SK-N-SH (cell line): Measurements from ENCODE around the gene PPP1R8. TPM values are rescaled to one million over a fixed set of nuclear protein-coding genes. Genes with fewer than 3 reads are reported as not detected.

ENCODE experiments used
- CTCF ChIA-PET: fragments of 300-600, 350-600 bp; formaldehyde crosslinking; extraction: SDS; loops from one replicate; lab custom pipeline; 2021; lab: Yijun Ruan, JAX
- POLR2A ChIA-PET: fragments of 350-600 bp; sonication (Branson Sonifier 250); formaldehyde crosslinking; extraction: SDS; loops from one replicate; lab custom pipeline; 2020; ENCODE audit warnings: antibody characterized with exemption, inconsistent platforms; lab: Yijun Ruan, JAX
- DNase-seq: peaks from one replicate; pipeline ENCODE4 v3.0.0; 2012
- H2AFZ ChIP-seq: fragments of 200-600 bp; sonication (generic); 2 replicates; pipeline ENCODE4 v1.8.1; 2016; ENCODE audit warnings: antibody characterized with exemption, mild to moderate bottlenecking, low read depth
- H3F3A ChIP-seq: fragments of 200-600 bp; sonication (generic); replicated peaks from 2 replicates; pipeline ENCODE3; 2016; ENCODE audit warnings: antibody characterized with exemption, mild to moderate bottlenecking; ENCODE audit not compliant: insufficient read depth
- H3K27ac ChIP-seq, 2 experiments: fragments of 200-500 bp in 1 of 2; fragments of 200-600 bp in 1 of 2; sonication (Bioruptor generic) in 1 of 2; sonication (generic), shearing (Covaris generic) in 1 of 2; 2 replicates each; pipeline versions ENCODE4 v1.5.1 to v1.6.1; 2014 to 2016; ENCODE audit warnings: low read depth in 2 of 2, inconsistent platforms in 1 of 2, low read length in 1 of 2, mild to moderate bottlenecking in 1 of 2, mixed read lengths in 1 of 2
- H3K27me3 ChIP-seq: fragments of 200-600 bp; sonication (generic), shearing (Covaris generic); 2 replicates; pipeline ENCODE4 v1.6.1; 2016; ENCODE audit warnings: mixed run types; ENCODE audit not compliant: insufficient read depth
- H3K36me3 ChIP-seq, 2 experiments: fragments of 200-500 bp in 1 of 2; fragments of 200-600 bp in 1 of 2; sonication (Bioruptor generic) in 1 of 2; sonication (generic) in 1 of 2; replicated peaks in 1 of 2; 2 replicates each; pipeline versions ENCODE3 to v1.5.1; 2014 to 2016; ENCODE audit warnings: low read length in 1 of 2, mild to moderate bottlenecking in 1 of 2; ENCODE audit not compliant: insufficient read depth in 2 of 2, control insufficient read depth in 1 of 2
- H3K4me1 ChIP-seq, 2 experiments: fragments of 200-500 bp in 1 of 2; fragments of 200-600 bp in 1 of 2; sonication (Bioruptor generic) in 1 of 2; sonication (generic), shearing (Covaris generic) in 1 of 2; 2 replicates each; pipeline versions ENCODE4 v1.5.1 to v1.6.1; 2014 to 2016; ENCODE audit warnings: low read depth in 1 of 2, low read length in 1 of 2, mixed run types in 1 of 2; ENCODE audit not compliant: insufficient read depth in 2 of 2, control insufficient read depth in 1 of 2
- H3K4me2 ChIP-seq: fragments of 200-600 bp; sonication (generic), shearing (Covaris generic); 2 replicates; pipeline ENCODE4 v1.6.1; 2017; ENCODE audit warnings: mixed run types
- H3K4me3 ChIP-seq, 2 experiments: fragments of 200-500 bp in 1 of 2; fragments of 200-600 bp in 1 of 2; sonication (Bioruptor generic) in 1 of 2; sonication (generic), shearing (Covaris generic) in 1 of 2; 2 replicates each; pipeline versions ENCODE4 v1.5.1 to v1.8.1; 2014 to 2016; ENCODE audit warnings: low read depth in 2 of 2, inconsistent platforms in 1 of 2, low read length in 1 of 2, mild to moderate bottlenecking in 1 of 2, mixed read lengths in 1 of 2, moderate library complexity in 1 of 2
- H3K79me2 ChIP-seq: fragments of 200-600 bp; sonication (generic); 2 replicates; pipeline ENCODE4 v1.8.1; 2017; ENCODE audit warnings: mild to moderate bottlenecking; ENCODE audit not compliant: insufficient read depth
- H3K9ac ChIP-seq: fragments of 200-600 bp; sonication (generic); 2 replicates; pipeline ENCODE4 v1.6.1; 2017; ENCODE audit warnings: mixed run types
- H3K9me2 ChIP-seq: fragments of 200-600 bp; sonication (generic); 2 replicates; pipeline ENCODE4 v1.6.1; 2017; ENCODE audit warnings: mixed run types
- H3K9me3 ChIP-seq: fragments of 200-600 bp; sonication (generic); 2 replicates; pipeline ENCODE4 v1.6.1; 2017; ENCODE audit warnings: mixed run types, mild to moderate bottlenecking, moderate library complexity
- H4K20me1 ChIP-seq: fragments of 200-600 bp; sonication (generic); 2 replicates; pipeline ENCODE4 v1.6.1; 2017; ENCODE audit warnings: mild to moderate bottlenecking, mixed run types; ENCODE audit not compliant: insufficient read depth
- CTCF ChIP-seq: fragments of 200-600 bp; sonication (generic); IDR thresholded peaks from 2 replicates; pipeline ENCODE4 v1.6.1; 2017; ENCODE audit warnings: antibody characterized with exemption, mild to moderate bottlenecking, moderate library complexity
- ELF1 ChIP-seq: IDR thresholded peaks from 2 replicates; pipeline ENCODE4 v1.4.0; 2012
- EP300 ChIP-seq, 2 experiments: IDR thresholded peaks; 2 replicates each; pipeline versions ENCODE4 v1.4.0 to v1.6.1; 2012; ENCODE audit warnings: borderline replicate concordance in 1 of 2, low read depth in 1 of 2, low read length in 1 of 2
- FOSL2 ChIP-seq: IDR thresholded peaks from 2 replicates; pipeline ENCODE4 v1.4.0; 2012; ENCODE audit warnings: low read depth, mild to moderate bottlenecking, moderate library complexity, borderline replicate concordance
- FOXJ3 ChIP-seq: sonication (generic); formaldehyde crosslinking; IDR thresholded peaks from 2 replicates; pipeline ENCODE4 v1.5.1; 2020; ENCODE audit warnings: mild to moderate bottlenecking, missing genetic modification reagents
- GABPA ChIP-seq: IDR thresholded peaks from 2 replicates; pipeline ENCODE4 v1.4.0; 2012; ENCODE audit warnings: low read depth, mild to moderate bottlenecking
- NFIC ChIP-seq: IDR thresholded peaks from 2 replicates; pipeline ENCODE4 v1.4.0; 2012; ENCODE audit warnings: borderline replicate concordance
- RAD21 ChIP-seq: IDR thresholded peaks from 2 replicates; pipeline ENCODE4 v1.6.1; 2012; ENCODE audit warnings: mild to moderate bottlenecking, low read length
- RCOR1 ChIP-seq: fragments of 150-350 bp; IDR thresholded peaks from 2 replicates; pipeline ENCODE4 v1.6.1; 2017; ENCODE audit warnings: antibody characterized with exemption, low read length
- TCF12 ChIP-seq: IDR thresholded peaks from 2 replicates; pipeline ENCODE4 v1.4.0; 2012
- USF1 ChIP-seq: IDR thresholded peaks from 2 replicates; pipeline ENCODE4 v1.4.0; 2012; ENCODE audit warnings: low read depth, borderline replicate concordance
- WGBS: methylation state at CpG from one replicate; pipeline ENCODE4 v1.1.6; 2017; ENCODE audit warnings: low lambda C conversion rate; 5-methylcytosine and 5-hydroxymethylcytosine counted together
- polyA plus RNA-seq, 3 experiments: library from polyadenylated mRNA; depleted of rRNA; stranded (reverse); fragments of >200 nt; gene quantifications; 2 replicates each; pipeline ENCODE4 v1.2.3, GENCODE V29; 2012
- TF ChIP-seq, protein P1 (sequence below): IDR thresholded peaks from 2 replicates; pipeline ENCODE4 v1.6.1; 2012; ENCODE audit warnings: mild to moderate bottlenecking, low read depth, low read length, moderate library complexity

Gene PPP1R8
- polyA plus RNA-seq, 1 of the 3 experiments (the other 2 are of a cell fraction), result 41.8 TPM

GRCh38 chr1:27885114-27885528 lies 54.5 kb downstream of the PPP1R8 start:
- H3F3A ChIP-seq, result no peaks in the 10 kb centered on the region
- no peak overlapping the region for H3K27ac ChIP-seq
- H3K4me2 ChIP-seq, result no peak overlapping the region
- peaks cover 4 to 6% of the 10 kb centered on the region in 2 experiments for H3K36me3 ChIP-seq
- ChIA-PET POLR2A (no interaction called here), CTCF (no interaction called here)
- no peak overlapping the region for H2AFZ ChIP-seq
- no peak overlapping the region for H3K4me3 ChIP-seq
- H3K9me2 ChIP-seq, result no peaks in the 10 kb centered on the region
- no peaks in the 10 kb centered on the region for H3K9me3 ChIP-seq
- H3K4me1 ChIP-seq, result no peaks in the 10 kb centered on the region
- no peaks in the 10 kb centered on the region for H3K79me2 ChIP-seq
- H3K9ac ChIP-seq, result no peak overlapping the region
- no peaks in the 10 kb centered on the region for H4K20me1 ChIP-seq
- WGBS, result 92% methylated on average over 8 of the region's 8 CpGs
- no peak for DNase-seq
- TF ChIP-seq EP300 (IDR thresholded peaks at IDR 0.05; ENCODE audit: borderline replicate concordance in 1 of 2, low read depth in 1 of 2, low read length in 1 of 2) (no peak), TCF12 (no peak), FOSL2 (no peak), RAD21 (no peak), GABPA (no peak), CTCF (no peak), ELF1 (no peak), RCOR1 (no peak), USF1 (no peak), NFIC (no peak), FOXJ3 (CRISPR knock-in tag) (no peak)
- TF ChIP-seq, protein P1, sequence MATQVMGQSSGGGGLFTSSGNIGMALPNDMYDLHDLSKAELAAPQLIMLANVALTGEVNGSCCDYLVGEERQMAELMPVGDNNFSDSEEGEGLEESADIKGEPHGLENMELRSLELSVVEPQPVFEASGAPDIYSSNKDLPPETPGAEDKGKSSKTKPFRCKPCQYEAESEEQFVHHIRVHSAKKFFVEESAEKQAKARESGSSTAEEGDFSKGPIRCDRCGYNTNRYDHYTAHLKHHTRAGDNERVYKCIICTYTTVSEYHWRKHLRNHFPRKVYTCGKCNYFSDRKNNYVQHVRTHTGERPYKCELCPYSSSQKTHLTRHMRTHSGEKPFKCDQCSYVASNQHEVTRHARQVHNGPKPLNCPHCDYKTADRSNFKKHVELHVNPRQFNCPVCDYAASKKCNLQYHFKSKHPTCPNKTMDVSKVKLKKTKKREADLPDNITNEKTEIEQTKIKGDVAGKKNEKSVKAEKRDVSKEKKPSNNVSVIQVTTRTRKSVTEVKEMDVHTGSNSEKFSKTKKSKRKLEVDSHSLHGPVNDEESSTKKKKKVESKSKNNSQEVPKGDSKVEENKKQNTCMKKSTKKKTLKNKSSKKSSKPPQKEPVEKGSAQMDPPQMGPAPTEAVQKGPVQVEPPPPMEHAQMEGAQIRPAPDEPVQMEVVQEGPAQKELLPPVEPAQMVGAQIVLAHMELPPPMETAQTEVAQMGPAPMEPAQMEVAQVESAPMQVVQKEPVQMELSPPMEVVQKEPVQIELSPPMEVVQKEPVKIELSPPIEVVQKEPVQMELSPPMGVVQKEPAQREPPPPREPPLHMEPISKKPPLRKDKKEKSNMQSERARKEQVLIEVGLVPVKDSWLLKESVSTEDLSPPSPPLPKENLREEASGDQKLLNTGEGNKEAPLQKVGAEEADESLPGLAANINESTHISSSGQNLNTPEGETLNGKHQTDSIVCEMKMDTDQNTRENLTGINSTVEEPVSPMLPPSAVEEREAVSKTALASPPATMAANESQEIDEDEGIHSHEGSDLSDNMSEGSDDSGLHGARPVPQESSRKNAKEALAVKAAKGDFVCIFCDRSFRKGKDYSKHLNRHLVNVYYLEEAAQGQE, result no peak
- H3K27me3 ChIP-seq, result no peaks in the 10 kb centered on the region
